HL-60 (cell line): ENCODE results near the gene SPINK8.

Source experiments
- POLR2AphosphoS5 ChIP-seq: IDR thresholded peaks from 2 replicates; pipeline ENCODE4 v1.6.1; 2012; ENCODE audit warnings: low read depth
- SPI1 ChIP-seq: IDR thresholded peaks from 2 replicates; pipeline ENCODE4 v1.6.1; 2012; ENCODE audit warnings: low read depth, mild to moderate bottlenecking, borderline replicate concordance
- TF ChIP-seq, protein P1 (sequence below): IDR thresholded peaks from one replicate; pipeline ENCODE4 v1.5.1; 2011; ENCODE audit warnings: low read length, control low read depth, inconsistent platforms; ENCODE audit not compliant: insufficient read depth
- TF ChIP-seq, protein P2 (sequence below): IDR thresholded peaks from 2 replicates; pipeline ENCODE4 v1.6.1; 2012; ENCODE audit warnings: low read depth; ENCODE audit not compliant: insufficient replicate concordance

DNA sequence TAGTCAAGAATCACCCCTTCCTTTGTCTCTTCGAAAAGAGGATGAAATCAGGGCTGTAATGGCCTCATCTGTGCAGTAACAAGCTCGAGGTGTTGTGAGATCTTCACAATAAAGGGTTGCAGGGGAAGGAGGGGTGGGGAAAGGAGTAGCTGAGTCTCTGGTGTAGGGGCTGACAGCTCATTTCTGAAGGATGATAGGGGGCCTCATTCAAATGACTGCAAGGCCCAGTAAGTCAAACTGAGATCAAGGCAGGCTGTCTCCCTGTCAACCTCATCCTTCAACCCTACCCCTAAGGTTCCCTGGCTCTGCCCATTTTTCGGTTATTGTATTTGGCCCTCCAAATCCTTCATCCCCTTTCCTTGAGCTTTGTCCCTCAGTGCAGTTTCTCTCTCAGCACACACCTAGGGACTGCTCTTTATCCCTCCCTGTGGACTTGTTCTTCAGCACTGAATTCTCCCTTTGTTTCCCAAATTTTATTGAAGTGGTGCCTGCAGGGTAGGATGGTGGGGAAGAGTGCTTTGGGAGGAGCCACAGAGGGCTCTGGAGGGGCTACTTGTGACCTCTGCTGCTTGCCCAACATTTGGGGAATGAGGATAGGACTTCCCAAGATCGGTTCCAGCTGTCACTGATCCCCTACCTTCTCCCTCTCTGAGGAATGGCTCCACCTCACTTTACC lies 54.4 kb downstream of the SPINK8 start:
- TF ChIP-seq, protein P1, sequence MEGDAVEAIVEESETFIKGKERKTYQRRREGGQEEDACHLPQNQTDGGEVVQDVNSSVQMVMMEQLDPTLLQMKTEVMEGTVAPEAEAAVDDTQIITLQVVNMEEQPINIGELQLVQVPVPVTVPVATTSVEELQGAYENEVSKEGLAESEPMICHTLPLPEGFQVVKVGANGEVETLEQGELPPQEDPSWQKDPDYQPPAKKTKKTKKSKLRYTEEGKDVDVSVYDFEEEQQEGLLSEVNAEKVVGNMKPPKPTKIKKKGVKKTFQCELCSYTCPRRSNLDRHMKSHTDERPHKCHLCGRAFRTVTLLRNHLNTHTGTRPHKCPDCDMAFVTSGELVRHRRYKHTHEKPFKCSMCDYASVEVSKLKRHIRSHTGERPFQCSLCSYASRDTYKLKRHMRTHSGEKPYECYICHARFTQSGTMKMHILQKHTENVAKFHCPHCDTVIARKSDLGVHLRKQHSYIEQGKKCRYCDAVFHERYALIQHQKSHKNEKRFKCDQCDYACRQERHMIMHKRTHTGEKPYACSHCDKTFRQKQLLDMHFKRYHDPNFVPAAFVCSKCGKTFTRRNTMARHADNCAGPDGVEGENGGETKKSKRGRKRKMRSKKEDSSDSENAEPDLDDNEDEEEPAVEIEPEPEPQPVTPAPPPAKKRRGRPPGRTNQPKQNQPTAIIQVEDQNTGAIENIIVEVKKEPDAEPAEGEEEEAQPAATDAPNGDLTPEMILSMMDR, result no peak
- TF ChIP-seq POLR2AphosphoS5 (no peak), SPI1 (no peak)
- TF ChIP-seq, protein P2, sequence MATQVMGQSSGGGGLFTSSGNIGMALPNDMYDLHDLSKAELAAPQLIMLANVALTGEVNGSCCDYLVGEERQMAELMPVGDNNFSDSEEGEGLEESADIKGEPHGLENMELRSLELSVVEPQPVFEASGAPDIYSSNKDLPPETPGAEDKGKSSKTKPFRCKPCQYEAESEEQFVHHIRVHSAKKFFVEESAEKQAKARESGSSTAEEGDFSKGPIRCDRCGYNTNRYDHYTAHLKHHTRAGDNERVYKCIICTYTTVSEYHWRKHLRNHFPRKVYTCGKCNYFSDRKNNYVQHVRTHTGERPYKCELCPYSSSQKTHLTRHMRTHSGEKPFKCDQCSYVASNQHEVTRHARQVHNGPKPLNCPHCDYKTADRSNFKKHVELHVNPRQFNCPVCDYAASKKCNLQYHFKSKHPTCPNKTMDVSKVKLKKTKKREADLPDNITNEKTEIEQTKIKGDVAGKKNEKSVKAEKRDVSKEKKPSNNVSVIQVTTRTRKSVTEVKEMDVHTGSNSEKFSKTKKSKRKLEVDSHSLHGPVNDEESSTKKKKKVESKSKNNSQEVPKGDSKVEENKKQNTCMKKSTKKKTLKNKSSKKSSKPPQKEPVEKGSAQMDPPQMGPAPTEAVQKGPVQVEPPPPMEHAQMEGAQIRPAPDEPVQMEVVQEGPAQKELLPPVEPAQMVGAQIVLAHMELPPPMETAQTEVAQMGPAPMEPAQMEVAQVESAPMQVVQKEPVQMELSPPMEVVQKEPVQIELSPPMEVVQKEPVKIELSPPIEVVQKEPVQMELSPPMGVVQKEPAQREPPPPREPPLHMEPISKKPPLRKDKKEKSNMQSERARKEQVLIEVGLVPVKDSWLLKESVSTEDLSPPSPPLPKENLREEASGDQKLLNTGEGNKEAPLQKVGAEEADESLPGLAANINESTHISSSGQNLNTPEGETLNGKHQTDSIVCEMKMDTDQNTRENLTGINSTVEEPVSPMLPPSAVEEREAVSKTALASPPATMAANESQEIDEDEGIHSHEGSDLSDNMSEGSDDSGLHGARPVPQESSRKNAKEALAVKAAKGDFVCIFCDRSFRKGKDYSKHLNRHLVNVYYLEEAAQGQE, result no peak
